Activated naive CD4-positive, alpha-beta T cell treated with anti-CD3 and anti-CD28 coated beads, Interleukin-2, amount 50 U/mL, for 72 hours (primary cell): ENCODE measurements around the gene IRF5. TPM values are rescaled to one million over a fixed set of nuclear protein-coding genes. Genes with fewer than 3 reads are reported as not detected.

Experiments used
- ATAC-seq, 2 donors: fragments of 150-1000 bp; cut with Tn5 transposase; 2 replicates each; pipeline ENCODE4 v1.10.0; 2021; ENCODE audit warnings: mild to moderate bottlenecking in 2 of 2, moderate library complexity in 2 of 2
- DNase-seq, 2 donors: peaks; one replicate each; pipeline ENCODE4 v3.0.0; 2021 to 2022; ENCODE audit warnings: low spot score in 2 of 2
- H3K27ac Mint-ChIP-seq, 2 donors: one replicate each; pipeline ENCODE4 v1.8.0; 2022; ENCODE audit warnings: mild to moderate bottlenecking in 2 of 2, mixed read lengths in 2 of 2
- H3K36me3 Mint-ChIP-seq, 2 donors: one replicate each; pipeline ENCODE4 v1.8.0; 2022; ENCODE audit warnings: mixed read lengths in 2 of 2
- H3K9me3 Mint-ChIP-seq, 2 donors: one replicate each; pipeline ENCODE4 v1.8.0; 2022; ENCODE audit warnings: mixed read lengths in 2 of 2
- total RNA-seq, 2 donors: library from RNA; stranded (reverse); gene quantifications; one replicate each; pipeline ENCODE4 v1.2.3, GENCODE V29; 2022

Gene IRF5
- total RNA-seq, 2 donors from 2014 or later = 6.1 to 9.7 TPM

- no peak for ATAC-seq
- Mint-ChIP-seq H3K27ac (no peak overlapping the region), H3K9me3 (peaks cover 4 to 6% of the 10 kb centered on the region in 2 donors), H3K36me3 (peaks cover 5 to 7% of the 10 kb centered on the region in 2 donors)
- peak in 1 of 2 donors; percentile 50 for DNase-seq
Observed at GRCh38 chr7:128928882-128929788, 8.6 kb upstream of the IRF5 start.

GRCh38 chr7:128931190-128931798, 6.4 kb upstream of the IRF5 start:
- peaks cover 4 to 6% of the 10 kb centered on the region in 2 donors for H3K9me3 Mint-ChIP-seq
- DNase-seq (peak in 1 of 2 donors; percentile 38), ATAC-seq (no peak)
- no peak overlapping the region for H3K27ac Mint-ChIP-seq
- peaks cover 5 to 7% of the 10 kb centered on the region in 2 donors for H3K36me3 Mint-ChIP-seq

- no peak for DNase-seq
- H3K9me3 Mint-ChIP-seq = peaks cover 4 to 6% of the 10 kb centered on the region in 2 donors
- H3K27ac Mint-ChIP-seq = no peak overlapping the region
- no peak for ATAC-seq
- peaks cover 7 to 11% of the 10 kb centered on the region in 2 donors for H3K36me3 Mint-ChIP-seq
Observed at GRCh38 chr7:128931965-128932861, 5.5 kb upstream of the IRF5 start.

- Mint-ChIP-seq H3K9me3 (peaks cover 4 to 6% of the 10 kb centered on the region in 2 donors), H3K27ac (peak overlapping the region in 1 of 2 donors; percentile 22), H3K36me3 (peaks cover 7 to 13% of the 10 kb centered on the region in 2 donors)
- DNase-seq (no peak), ATAC-seq (no peak)
Observed at GRCh38 chr7:128932862-128933179, 4.9 kb upstream of the IRF5 start.

GRCh38 chr7:128933180-128933891, 4.4 kb upstream of the IRF5 start:
- DNase-seq = no peak
- H3K36me3 Mint-ChIP-seq = peaks cover 7 to 13% of the 10 kb centered on the region in 2 donors
- H3K9me3 Mint-ChIP-seq = peaks cover 4 to 6% of the 10 kb centered on the region in 2 donors
- H3K27ac Mint-ChIP-seq = peak overlapping the region; percentile 22 to 51
- ATAC-seq = peak; percentile 65 to 79

- no peak for DNase-seq
- no peak for ATAC-seq
- Mint-ChIP-seq H3K27ac (no peak overlapping the region), H3K9me3 (peaks cover 4 to 6% of the 10 kb centered on the region in 2 donors), H3K36me3 (peaks cover 7 to 13% of the 10 kb centered on the region in 2 donors)
Observed at GRCh38 chr7:128934361-128935341, 3.1 kb upstream of the IRF5 start.

GRCh38 chr7:128935342-128935730, 2.4 kb upstream of the IRF5 start:
- no peak overlapping the region for H3K27ac Mint-ChIP-seq
- DNase-seq = no peak
- ATAC-seq = no peak
- H3K36me3 Mint-ChIP-seq = peaks cover 7 to 13% of the 10 kb centered on the region in 2 donors
- H3K9me3 Mint-ChIP-seq = peaks cover 4 to 6% of the 10 kb centered on the region in 2 donors

- ATAC-seq = no peak
- no peak overlapping the region for H3K27ac Mint-ChIP-seq
- peaks cover 7 to 13% of the 10 kb centered on the region in 2 donors for H3K36me3 Mint-ChIP-seq
- no peak for DNase-seq
- H3K9me3 Mint-ChIP-seq = peaks cover 4 to 6% of the 10 kb centered on the region in 2 donors
Observed at GRCh38 chr7:128936798-128937197, 929 bp upstream of the IRF5 start.

- H3K36me3 Mint-ChIP-seq = peaks cover 7 to 13% of the 10 kb centered on the region in 2 donors
- H3K27ac Mint-ChIP-seq = no peak overlapping the region
- peaks cover 4 to 6% of the 10 kb centered on the region in 2 donors for H3K9me3 Mint-ChIP-seq
- DNase-seq (no peak), ATAC-seq (no peak)
Observed at GRCh38 chr7:128937271-128937646, 468 bp upstream of the IRF5 start.

- Mint-ChIP-seq H3K9me3 (peaks cover 0 to under 1% of the 10 kb centered on the region in 2 donors), H3K27ac (peak overlapping the region in 1 of 2 donors; percentile 40), H3K36me3 (peaks cover under 1 to 7% of the 10 kb centered on the region in 2 donors)
- ATAC-seq (peak; percentile 8 to 52), DNase-seq (no peak)
Observed at GRCh38 chr7:128938544-128939074, 882 bp downstream of the IRF5 start.

GRCh38 chr7:128939075-128939860, 1.5 kb downstream of the IRF5 start:
- ATAC-seq (peak; percentile 3 to 68), DNase-seq (no peak)

GRCh38 chr7:128939861-128940410, 2.2 kb downstream of the IRF5 start:
- Mint-ChIP-seq H3K36me3 (peaks cover 0 to 7% of the 10 kb centered on the region in 2 donors), H3K9me3 (no peaks in the 10 kb centered on the region), H3K27ac (no peak overlapping the region)
- ATAC-seq = no peak
- DNase-seq = no peak

More at GRCh38 chr7:128939075-128939860, 1.5 kb downstream of the IRF5 start:
- peak overlapping the region in 1 of 2 donors; percentile 40 for H3K27ac Mint-ChIP-seq
- H3K36me3 Mint-ChIP-seq = peaks cover 0 to 7% of the 10 kb centered on the region in 2 donors
- no peaks in the 10 kb centered on the region for H3K9me3 Mint-ChIP-seq

- Mint-ChIP-seq H3K27ac (no peak overlapping the region), H3K9me3 (no peaks in the 10 kb centered on the region), H3K36me3 (peaks cover 0 to 7% of the 10 kb centered on the region in 2 donors)
- DNase-seq (no peak), ATAC-seq (peak in 1 of 2 donors; percentile 15)
Observed at GRCh38 chr7:128940494-128941322, 3.0 kb downstream of the IRF5 start.
